ENCODE data around the gene TMEM161A.
"Not testable (repeated sequence)": the region's sequence is repeated elsewhere in the genome, so short reads cannot be mapped to it uniquely, and the experiment has no call there.

- not testable (repeated sequence) for TF ChIP-seq CTCF (IDR thresholded peaks at IDR 0.05 in 2 of 3, conservative IDR thresholded peaks at IDR 0.05 in 1 of 3; ENCODE audit: insufficient read depth in 2 of 3, low read depth in 1 of 3, low read length in 3 of 3); ESRRA (IDR thresholded peaks at IDR 0.05; ENCODE audit: borderline replicate concordance, low read depth); JUND (IDR thresholded peaks at IDR 0.05; ENCODE audit: borderline replicate concordance, low read depth, low read length); JUND (tag; IDR thresholded peaks at IDR 0.05; ENCODE audit: borderline replicate concordance, low read depth, low read length); USF2 (CRISPR knock-in tag; IDR thresholded peaks at IDR 0.05); HNRNPUL1 (IDR thresholded peaks at IDR 0.05; ENCODE audit: low read length); POLR2AphosphoS5 (IDR thresholded peaks at IDR 0.05; ENCODE audit: control insufficient read depth, insufficient read depth, low read depth, low read length); EZH2 (IDR thresholded peaks at IDR 0.05; ENCODE audit: borderline replicate concordance, low read depth, low read length); OTX1 (CRISPR knock-in tag; IDR thresholded peaks at IDR 0.05); MXI1 (IDR thresholded peaks at IDR 0.05; ENCODE audit: low read depth, low read length)
Measured at GRCh38 chr19:19106938-19107337, 31.3 kb downstream of the TMEM161A start.
